ENCODE data around the gene CERS1. TPM values are rescaled to one million over a fixed set of nuclear protein-coding genes. Genes with fewer than 3 reads are reported as not detected.

CERS1 gene
- polyA plus RNA-seq, 1 experiment: 1.8 TPM

- Histone ChIP-seq H3K9me3 (ENCODE audit: control insufficient read depth, insufficient read depth, low read length) (no peaks in the 10 kb centered on the region; the same call in 1 of the 2 replicates), H3K27me3 (ENCODE audit: control insufficient read depth, insufficient read depth, low read length) (no peaks in the 10 kb centered on the region), H3K4me3 (ENCODE audit: low read depth, low read length) (no peak overlapping the region), H3K27ac (ENCODE audit: low read depth, low read length) (no peak overlapping the region)
- no peak for TF ChIP-seq CTCF (IDR thresholded peaks at IDR 0.05; ENCODE audit: low read depth, low read length)
- CTCF ChIA-PET: no interaction called here
- POLR2A ChIA-PET: interaction anchor here (0.6 to 0.7 kb wide), 2 partner anchors 77 to 198 kb away, joined by 4 to 5 read pairs; no protein-coding TSS in a partner anchor
- DNase-seq (ENCODE audit: low read depth, low spot score): no peak
Measured at GRCh38 chr19:18883526-18884304, 12.2 kb downstream of the CERS1 start.

- no peak for TF ChIP-seq CTCF (IDR thresholded peaks at IDR 0.05; ENCODE audit: low read depth, low read length)
- ChIA-PET POLR2A (no interaction called here), CTCF (interaction anchor here (0.7 kb wide), 1 partner anchor 104 kb away, joined by 4 read pairs; no protein-coding TSS in a partner anchor)
Measured at GRCh38 chr19:18881491-18881890, 14.5 kb downstream of the CERS1 start.

GRCh38 chr19:18879579-18880373 is 16.2 kb downstream of the CERS1 start:
- no peak for DNase-seq (ENCODE audit: low read depth, low spot score)
- CTCF ChIA-PET: interaction anchor here (0.5 to 0.7 kb wide), 3 partner anchors 107 to 307 kb away, joined by 3 read pairs; no protein-coding TSS in a partner anchor
- POLR2A ChIA-PET: no interaction called here

More at GRCh38 chr19:18881491-18881890, 14.5 kb downstream of the CERS1 start:
- Histone ChIP-seq H3K4me3 (ENCODE audit: low read depth, low read length) (no peak overlapping the region), H3K9me3 (ENCODE audit: control insufficient read depth, insufficient read depth, low read length) (peaks cover 17% of the 10 kb centered on the region), H3K27ac (ENCODE audit: low read depth, low read length) (no peak overlapping the region), H3K27me3 (ENCODE audit: control insufficient read depth, insufficient read depth, low read length) (no peaks in the 10 kb centered on the region)
- no peak for DNase-seq (ENCODE audit: low read depth, low spot score)

GRCh38 chr19:18878858-18879578 is 16.9 kb downstream of the CERS1 start:
- Histone ChIP-seq H3K4me3 (ENCODE audit: low read depth, low read length) (no peak overlapping the region), H3K9me3 (ENCODE audit: control insufficient read depth, insufficient read depth, low read length) (peaks cover 17% of the 10 kb centered on the region), H3K27me3 (ENCODE audit: control insufficient read depth, insufficient read depth, low read length) (no peaks in the 10 kb centered on the region), H3K27ac (ENCODE audit: low read depth, low read length) (no peak overlapping the region)
- CTCF ChIA-PET: interaction anchor here (0.5 to 4.4 kb wide), 3 partner anchors 12 to 154 kb away, joined by 3 to 22 read pairs (median 3); no protein-coding TSS in a partner anchor
- DNase-seq (ENCODE audit: low read depth, low spot score): no peak
- POLR2A ChIA-PET: no interaction called here
- no peak for TF ChIP-seq CTCF (IDR thresholded peaks at IDR 0.05; ENCODE audit: low read depth, low read length)

More at GRCh38 chr19:18879579-18880373, 16.2 kb downstream of the CERS1 start:
- TF ChIP-seq CTCF (IDR thresholded peaks at IDR 0.05; ENCODE audit: low read depth, low read length): no peak
- Histone ChIP-seq H3K9me3 (ENCODE audit: control insufficient read depth, insufficient read depth, low read length) (peaks cover 17% of the 10 kb centered on the region), H3K4me3 (ENCODE audit: low read depth, low read length) (no peak overlapping the region), H3K27ac (ENCODE audit: low read depth, low read length) (no peak overlapping the region), H3K27me3 (ENCODE audit: control insufficient read depth, insufficient read depth, low read length) (no peaks in the 10 kb centered on the region)

All from AG04450 (cell line).